Endodermal cell (in vitro differentiated cells): ENCODE data around the gene NKX2-2. TPM values are rescaled to one million over a fixed set of nuclear protein-coding genes. Genes with fewer than 3 reads are reported as not detected.

Experiments
- DNase-seq: peaks from one replicate; pipeline ENCODE4 v3.0.0-alpha.2; 2017
- H3K27ac ChIP-seq: 2 replicates; pipeline ENCODE4 v1.5.1; 2013; ENCODE audit warnings: mild to moderate bottlenecking, low read depth, low read length, moderate library complexity
- H3K27me3 ChIP-seq: 2 replicates; pipeline ENCODE4 v1.6.1; 2013; ENCODE audit warnings: mild to moderate bottlenecking, low read length, moderate library complexity; ENCODE audit not compliant: insufficient read depth, control insufficient read depth, poor library complexity, severe bottlenecking
- H3K36me3 ChIP-seq: 2 replicates; pipeline ENCODE4 v1.7.0; 2013; ENCODE audit warnings: mild to moderate bottlenecking, low read length, moderate library complexity; ENCODE audit not compliant: control insufficient read depth, insufficient read depth
- H3K4me1 ChIP-seq: one replicate; pipeline ENCODE4 v1.7.0; 2013; ENCODE audit warnings: low read length; ENCODE audit not compliant: control insufficient read depth, insufficient read depth
- H3K4me3 ChIP-seq: 2 replicates; pipeline ENCODE4 v1.5.1; 2013; ENCODE audit warnings: mild to moderate bottlenecking, low read length, moderate library complexity
- H3K9ac ChIP-seq: 2 replicates; pipeline ENCODE4 v1.6.1; 2013; ENCODE audit warnings: mild to moderate bottlenecking, low read length, moderate library complexity; ENCODE audit not compliant: poor library complexity, severe bottlenecking; ENCODE audit errors: extremely low read depth
- H3K9me3 ChIP-seq: 2 replicates; pipeline ENCODE4 v1.6.1; 2013; ENCODE audit warnings: mild to moderate bottlenecking, low read length, moderate library complexity; ENCODE audit not compliant: control insufficient read depth
- H3K27ac Mint-ChIP-seq: 2 replicates; pipeline ENCODE4 v1.8.0; 2020; ENCODE audit warnings: mixed read lengths
- H3K27me3 Mint-ChIP-seq: 2 replicates; pipeline ENCODE4 v1.8.0; 2021; ENCODE audit warnings: mild to moderate bottlenecking, mixed read lengths; ENCODE audit not compliant: insufficient read depth
- H3K36me3 Mint-ChIP-seq: 2 replicates; pipeline ENCODE4 v1.8.0; 2020; ENCODE audit warnings: low read depth, mixed read lengths
- H3K4me1 Mint-ChIP-seq: 2 replicates; pipeline ENCODE4 v1.8.0; 2020; ENCODE audit warnings: mixed read lengths
- H3K4me3 Mint-ChIP-seq: 2 replicates; pipeline ENCODE4 v1.8.0; 2020; ENCODE audit warnings: mild to moderate bottlenecking, moderate library complexity, mixed read lengths
- H3K9me3 Mint-ChIP-seq: 2 replicates; pipeline ENCODE4 v1.8.0; 2020; ENCODE audit warnings: mild to moderate bottlenecking, mixed read lengths
- CTCF ChIP-seq: fragments of 200-600 bp; sonication (generic); conservative IDR thresholded peaks from 2 replicates; pipeline ENCODE4 v1.5.0; 2021; ENCODE audit warnings: antibody characterized with exemption, mild to moderate bottlenecking
- WGBS, 2 experiments: methylation state at CpG; one replicate each; pipeline versions ENCODE4 v1.1.5 to v1.1.7; 2013; ENCODE audit warnings: missing lambda C conversion rate in 2 of 2, mixed read lengths in 1 of 2; ENCODE audit not compliant: insufficient coverage in 1 of 2, insufficient read length in 1 of 2; 5-methylcytosine and 5-hydroxymethylcytosine counted together
- long read RNA-seq, 4 experiments: library from polyadenylated mRNA in 2 of 4; library from RNA in 1 of 4; library from capped mRNA in 1 of 4; stranded (forward) in 3 of 4; unstranded in 1 of 4; transcript quantifications; one replicate each; pipeline ENCODE4 v2.0.0, GENCODE V29; 2020 to 2021; ENCODE audit warnings: inconsistent platforms in 1 of 4
- polyA plus RNA-seq, 2 experiments: library from polyadenylated mRNA; stranded (reverse); fragments of 50-300 nt; gene quantifications; one replicate each; pipeline ENCODE4 v1.2.3, GENCODE V29; 2013
- total RNA-seq, 2 donors: library from RNA; stranded (reverse); fragmentation: NEBNext Ultra II Directional in 1 of 2; extraction: Animal tissue kit (Norgen Biotek cat#: 25700) in 1 of 2; gene quantifications; 2 replicates in 1 of 2; 3 replicates in 1 of 2; pipeline ENCODE4 v1.2.1, GENCODE V29; 2021

Gene NKX2-2
- total RNA-seq: 1 to 10 TPM in 1 of 2 donors, under 1 TPM in 1; 0.31 to 1.5 TPM
- 0.11 TPM for polyA plus RNA-seq (2013, experiment 1 of 2)
- not detected for polyA plus RNA-seq (2013, experiment 2 of 2)
- long read RNA-seq, experiment 1, partial matches to known transcripts: 0 of 2 reads
- long read RNA-seq, experiment 1, other reads (novel, unspliced or antisense): 0 of 2 reads
- long read RNA-seq, experiment 2: 0 reads
- long read RNA-seq, experiment 3, partial matches to known transcripts: 0 of 1 reads
- long read RNA-seq, experiment 3, other reads (novel, unspliced or antisense): 1 of 1 reads
- long read RNA-seq, experiment 4: 0 reads

GRCh38 chr20:21513881-21514540 is at the start of gene NKX2-2:
TSS of gene NKX2-2 (minus strand) at chr20:21514064. CDS start at chr20:21513669, 395 bp downstream.
- Histone ChIP-seq H3K27ac (no peak within 1 kb of the TSS), H3K9me3 (no peaks in the 10 kb centered on the region), H3K27me3 (peaks cover 97% of the 10 kb centered on the region), H3K4me3 (peak within 1 kb of the TSS; percentile 73), H3K9ac (no peak within 1 kb of the TSS), H3K4me1 (peaks cover 13% of the 10 kb centered on the region), H3K36me3 (no peaks in the 10 kb centered on the region)
- H3K27ac Mint-ChIP-seq: no peak within 1 kb of the TSS
- WGBS, 2 experiments: 0 to 3% methylated on average over 11 to 45 of the region's 45 CpGs
- no peaks in the 10 kb centered on the region for H3K36me3 Mint-ChIP-seq
- H3K9me3 Mint-ChIP-seq: no peaks in the 10 kb centered on the region
- H3K4me1 Mint-ChIP-seq: peaks cover 40% of the 10 kb centered on the region
- peak within 1 kb of the TSS; percentile 55 for H3K4me3 Mint-ChIP-seq
- no peak for TF ChIP-seq CTCF
- H3K27me3 Mint-ChIP-seq: peaks cover 94% of the 10 kb centered on the region
- DNase-seq: peak; percentile 82

GRCh38 chr20:21562656-21563055 is 48.8 kb upstream of the NKX2-2 start:
- no peaks in the 10 kb centered on the region for H3K4me1 Mint-ChIP-seq
- Histone ChIP-seq H3K4me1 (no peaks in the 10 kb centered on the region), H3K4me3 (no peak overlapping the region), H3K36me3 (no peaks in the 10 kb centered on the region), H3K27ac (no peak overlapping the region), H3K9ac (no peak overlapping the region), H3K9me3 (no peaks in the 10 kb centered on the region), H3K27me3 (no peaks in the 10 kb centered on the region)
- no peak for TF ChIP-seq CTCF
- H3K36me3 Mint-ChIP-seq: no peaks in the 10 kb centered on the region
- H3K27me3 Mint-ChIP-seq: peaks cover 9% of the 10 kb centered on the region
- no peaks in the 10 kb centered on the region for H3K9me3 Mint-ChIP-seq
- no peak for DNase-seq
- no peak overlapping the region for H3K4me3 Mint-ChIP-seq
- 90 to 96% methylated on average over 2 to 5 of the region's 5 CpGs for WGBS, 2 experiments
- H3K27ac Mint-ChIP-seq: no peak overlapping the region

GRCh38 chr20:21559305-21559704 is 45.4 kb upstream of the NKX2-2 start:
- Mint-ChIP-seq H3K9me3 (no peaks in the 10 kb centered on the region), H3K36me3 (no peaks in the 10 kb centered on the region), H3K27ac (no peak overlapping the region), H3K4me3 (no peak overlapping the region), H3K27me3 (peaks cover 10% of the 10 kb centered on the region), H3K4me1 (no peaks in the 10 kb centered on the region)
- Histone ChIP-seq H3K9me3 (no peaks in the 10 kb centered on the region), H3K27ac (no peak overlapping the region), H3K4me1 (no peaks in the 10 kb centered on the region), H3K36me3 (no peaks in the 10 kb centered on the region), H3K27me3 (no peaks in the 10 kb centered on the region), H3K4me3 (no peak overlapping the region), H3K9ac (no peak overlapping the region)
- 87 to 89% methylated on average over 6 to 7 of the region's 7 CpGs for WGBS, 2 experiments
- TF ChIP-seq CTCF: no peak
- no peak for DNase-seq
